AG04450 (cell line): Measurements from ENCODE around the gene GRAMD1C. TPM values are rescaled to one million over a fixed set of nuclear protein-coding genes. Genes with fewer than 3 reads are reported as not detected.

Experiments used
- CTCF ChIA-PET: fragments of 300-600, 350-600 bp; formaldehyde crosslinking; extraction: SDS; loops from one replicate; lab custom pipeline; 2022; ENCODE audit warnings: antibody characterized with exemption, inconsistent platforms; lab: Charles Lee
- POLR2A ChIA-PET: fragments of 350-600 bp; formaldehyde crosslinking; extraction: SDS; loops from one replicate; lab custom pipeline; 2021; ENCODE audit warnings: antibody characterized with exemption, inconsistent platforms; lab: Yijun Ruan, JAX
- DNase-seq: peaks from one replicate; pipeline ENCODE4 v3.0.0-alpha.2; 2011; ENCODE audit warnings: low read depth, low spot score
- H3K27ac ChIP-seq: one replicate; pipeline ENCODE4 v1.5.1; 2012; ENCODE audit warnings: low read depth, low read length, control low read depth
- H3K27me3 ChIP-seq: one replicate; pipeline ENCODE4 v1.6.0; 2012; ENCODE audit warnings: low read length; ENCODE audit not compliant: control insufficient read depth, insufficient read depth
- H3K4me3 ChIP-seq: 2 replicates; pipeline ENCODE4 v1.5.1; 2011; ENCODE audit warnings: mild to moderate bottlenecking, low read depth, low read length, control low read depth
- H3K9me3 ChIP-seq: 2 replicates; pipeline ENCODE4 v1.5.1; 2012; ENCODE audit warnings: low read length; ENCODE audit not compliant: control insufficient read depth, insufficient read depth
- polyA plus RNA-seq: library from polyadenylated mRNA; depleted of rRNA; stranded (reverse); fragments of >200 nt; gene quantifications from 2 replicates; pipeline ENCODE4 v1.2.3, GENCODE V29; 2011; rRNA removed
- TF ChIP-seq, protein P1 (sequence below): IDR thresholded peaks from 2 replicates; pipeline ENCODE4 v1.5.1; 2011; ENCODE audit warnings: low read depth, low read length, control low read depth, inconsistent platforms

Gene GRAMD1C
- polyA plus RNA-seq, 1 experiment: 4.2 TPM

DNA sequence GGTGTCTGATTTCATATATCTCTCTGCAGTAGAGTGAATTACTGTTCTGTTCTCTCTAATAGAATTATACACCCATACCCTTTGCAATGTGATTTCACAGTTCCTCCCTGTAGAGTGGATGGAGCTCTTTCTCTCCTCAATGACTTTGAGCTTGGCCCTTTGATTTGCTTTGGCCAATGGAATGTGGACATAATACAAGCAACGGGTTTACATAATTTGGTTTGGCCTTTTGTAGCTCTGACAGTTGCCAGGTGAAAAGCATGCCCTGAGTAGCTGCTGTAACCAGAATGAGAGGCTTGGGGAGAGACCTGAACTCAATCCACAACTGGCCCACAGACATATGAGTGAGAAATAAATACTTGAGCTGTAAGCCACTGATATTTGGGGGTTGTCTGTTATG lies 141.3 kb downstream of the GRAMD1C start:
- POLR2A ChIA-PET: no interaction called here
- no peak overlapping the region for H3K27ac ChIP-seq

DNA sequence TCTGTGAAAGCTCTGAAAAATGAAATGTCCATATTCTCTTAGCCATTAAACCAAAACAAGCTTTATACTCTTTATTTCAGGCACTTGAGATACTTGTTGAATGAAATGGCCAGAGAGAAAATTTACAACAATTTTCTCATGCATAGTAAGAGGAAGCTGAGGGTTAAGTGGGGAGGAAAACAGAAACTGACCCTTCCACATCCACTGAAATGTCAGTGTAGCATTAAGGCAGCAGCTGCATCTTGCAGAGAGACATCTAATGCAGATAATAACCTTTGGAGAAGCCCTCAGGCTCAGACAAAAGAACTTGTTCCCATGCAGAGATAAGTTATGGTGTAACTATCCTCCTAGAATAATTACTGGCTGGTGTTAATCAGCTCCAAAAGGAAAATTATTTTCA lies 143.2 kb downstream of the GRAMD1C start:
- no peaks in the 10 kb centered on the region for H3K9me3 ChIP-seq
- H3K4me3 ChIP-seq: no peak overlapping the region
- TF ChIP-seq, protein P1, sequence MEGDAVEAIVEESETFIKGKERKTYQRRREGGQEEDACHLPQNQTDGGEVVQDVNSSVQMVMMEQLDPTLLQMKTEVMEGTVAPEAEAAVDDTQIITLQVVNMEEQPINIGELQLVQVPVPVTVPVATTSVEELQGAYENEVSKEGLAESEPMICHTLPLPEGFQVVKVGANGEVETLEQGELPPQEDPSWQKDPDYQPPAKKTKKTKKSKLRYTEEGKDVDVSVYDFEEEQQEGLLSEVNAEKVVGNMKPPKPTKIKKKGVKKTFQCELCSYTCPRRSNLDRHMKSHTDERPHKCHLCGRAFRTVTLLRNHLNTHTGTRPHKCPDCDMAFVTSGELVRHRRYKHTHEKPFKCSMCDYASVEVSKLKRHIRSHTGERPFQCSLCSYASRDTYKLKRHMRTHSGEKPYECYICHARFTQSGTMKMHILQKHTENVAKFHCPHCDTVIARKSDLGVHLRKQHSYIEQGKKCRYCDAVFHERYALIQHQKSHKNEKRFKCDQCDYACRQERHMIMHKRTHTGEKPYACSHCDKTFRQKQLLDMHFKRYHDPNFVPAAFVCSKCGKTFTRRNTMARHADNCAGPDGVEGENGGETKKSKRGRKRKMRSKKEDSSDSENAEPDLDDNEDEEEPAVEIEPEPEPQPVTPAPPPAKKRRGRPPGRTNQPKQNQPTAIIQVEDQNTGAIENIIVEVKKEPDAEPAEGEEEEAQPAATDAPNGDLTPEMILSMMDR: no peak
- no peaks in the 10 kb centered on the region for H3K27me3 ChIP-seq
- DNase-seq: no peak
- H3K27ac ChIP-seq: no peak overlapping the region
- ChIA-PET POLR2A (no interaction called here), CTCF (no interaction called here)

More for the DNA sequence above, 141.3 kb downstream of the GRAMD1C start:
- no peaks in the 10 kb centered on the region for H3K9me3 ChIP-seq
- no peaks in the 10 kb centered on the region for H3K27me3 ChIP-seq
- CTCF ChIA-PET: no interaction called here
- no peak for DNase-seq
- TF ChIP-seq, protein P1: no peak
- no peak overlapping the region for H3K4me3 ChIP-seq

DNA sequence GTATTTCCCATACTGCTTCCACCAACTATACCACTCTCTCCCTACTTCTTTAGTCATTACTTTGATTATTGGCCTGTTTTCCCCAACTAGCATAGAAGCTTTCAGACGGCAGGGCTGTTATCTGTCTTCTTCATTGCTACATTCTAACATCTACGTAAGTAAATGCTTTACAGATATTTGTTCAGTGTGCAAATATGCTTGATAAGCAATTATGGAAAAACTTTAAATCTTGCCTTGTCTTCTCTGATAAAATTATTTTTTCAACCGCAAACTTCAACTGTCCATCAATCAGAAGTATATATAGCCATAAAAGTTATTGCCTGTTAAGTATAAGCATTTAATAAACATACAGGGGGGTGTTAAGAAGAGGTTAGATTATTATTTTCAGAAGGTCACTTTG lies 145.0 kb downstream of the GRAMD1C start:
- ChIA-PET POLR2A (no interaction called here), CTCF (no interaction called here)
- DNase-seq: no peak
- no peak overlapping the region for H3K4me3 ChIP-seq
- H3K9me3 ChIP-seq: no peaks in the 10 kb centered on the region
- TF ChIP-seq, protein P1: no peak
- no peaks in the 10 kb centered on the region for H3K27me3 ChIP-seq
- H3K27ac ChIP-seq: no peak overlapping the region

DNA sequence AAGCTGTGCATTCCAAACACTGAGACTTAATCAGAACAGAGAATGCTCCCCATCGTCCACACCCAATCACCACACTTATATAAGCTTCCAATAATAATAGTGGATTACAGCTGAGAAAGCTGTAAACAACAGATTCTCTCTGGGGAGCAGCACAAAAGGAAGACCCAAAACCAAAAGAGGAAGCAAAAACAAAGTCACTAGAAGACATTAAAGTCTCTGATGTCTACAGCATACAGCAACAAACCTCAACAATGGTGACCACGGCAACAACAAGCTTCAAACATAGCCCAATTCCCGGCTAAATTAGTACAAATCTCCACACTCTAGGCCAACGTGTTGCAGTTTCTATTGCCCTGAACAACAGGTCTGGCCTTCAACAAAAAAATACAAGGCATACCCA lies 147.0 kb downstream of the GRAMD1C start:
- H3K9me3 ChIP-seq: no peaks in the 10 kb centered on the region
- ChIA-PET CTCF (no interaction called here), POLR2A (no interaction called here)
- no peak overlapping the region for H3K4me3 ChIP-seq
- TF ChIP-seq, protein P1: no peak
- H3K27ac ChIP-seq: no peak overlapping the region
- DNase-seq: no peak
- H3K27me3 ChIP-seq: no peaks in the 10 kb centered on the region

Other genes with a start within 250 kb of the GRAMD1C start
- gene USF3, start 142.1 kb upstream of the GRAMD1C start, polyA plus RNA-seq: 11.7 and 15.4 TPM in 2 replicates
- 95.9 and 129 TPM in 2 replicates for gene NAA50, start 92.5 kb upstream of the GRAMD1C start, polyA plus RNA-seq
- 64.4 and 83.0 TPM in 2 replicates for gene ATP6V1A, start 91.8 kb upstream of the GRAMD1C start, polyA plus RNA-seq
- gene ZDHHC23, start 109.2 kb downstream of the GRAMD1C start, polyA plus RNA-seq: 0.58 and 0.79 TPM in 2 replicates
- gene CCDC191, start 217.7 kb downstream of the GRAMD1C start, polyA plus RNA-seq: 1.7 and 2.3 TPM in 2 replicates
- 7.9 and 10.8 TPM in 2 replicates for gene QTRT2, start 217.9 kb downstream of the GRAMD1C start, polyA plus RNA-seq